Measurements from ENCODE around the gene ZDHHC7. TPM values are rescaled to one million over a fixed set of nuclear protein-coding genes. Genes with fewer than 3 reads are reported as not detected.

ZDHHC7 gene
- total and polyA plus RNA-seq, 9 of the 15 experiments (the other 6 are each of a cell fraction or from before 2014, with no cell fraction given) = 1.7 to 49.7 (median 37.4) TPM

DNA sequence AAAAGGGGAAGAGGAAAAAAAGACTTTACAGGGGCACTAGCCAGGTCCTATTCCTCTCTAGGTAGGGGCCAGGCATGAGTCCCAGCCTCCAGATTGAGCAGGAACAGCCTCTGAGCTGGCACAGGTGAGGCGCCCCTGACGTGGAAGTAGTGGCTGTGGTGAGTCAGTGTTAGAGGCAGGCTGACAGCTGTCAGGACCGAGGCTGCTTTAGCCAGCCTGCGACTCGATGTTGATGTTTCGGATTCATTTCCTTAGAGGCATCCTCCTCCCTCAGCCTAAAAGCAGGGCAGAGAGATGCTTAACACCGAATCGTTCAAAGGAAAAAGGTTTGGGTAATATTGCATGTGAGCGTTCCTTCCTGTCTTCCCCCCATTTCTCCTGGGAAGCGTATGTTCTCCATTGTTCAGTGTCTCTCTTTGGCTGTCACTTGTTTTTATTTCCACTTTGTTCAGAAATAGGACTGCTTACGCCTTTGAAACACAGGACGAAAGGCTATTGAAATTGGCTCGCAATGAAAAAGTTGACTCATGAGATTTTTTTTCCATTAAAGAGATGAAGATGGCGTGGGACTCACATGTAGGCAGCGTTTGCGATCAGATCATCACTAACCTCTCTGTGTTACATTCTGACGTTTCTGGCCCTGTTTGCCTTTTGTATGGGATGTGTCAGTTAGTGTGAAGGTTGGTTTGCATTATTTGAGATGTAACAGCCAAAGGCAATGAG lies 17.5 kb upstream of the ZDHHC7 start (continued):
- TF ChIP-seq, protein P1, sequence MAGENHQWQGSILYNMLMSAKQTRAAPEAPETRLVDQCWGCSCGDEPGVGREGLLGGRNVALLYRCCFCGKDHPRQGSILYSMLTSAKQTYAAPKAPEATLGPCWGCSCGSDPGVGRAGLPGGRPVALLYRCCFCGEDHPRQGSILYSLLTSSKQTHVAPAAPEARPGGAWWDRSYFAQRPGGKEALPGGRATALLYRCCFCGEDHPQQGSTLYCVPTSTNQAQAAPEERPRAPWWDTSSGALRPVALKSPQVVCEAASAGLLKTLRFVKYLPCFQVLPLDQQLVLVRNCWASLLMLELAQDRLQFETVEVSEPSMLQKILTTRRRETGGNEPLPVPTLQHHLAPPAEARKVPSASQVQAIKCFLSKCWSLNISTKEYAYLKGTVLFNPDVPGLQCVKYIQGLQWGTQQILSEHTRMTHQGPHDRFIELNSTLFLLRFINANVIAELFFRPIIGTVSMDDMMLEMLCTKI (IDR thresholded peaks at IDR 0.05; ENCODE audit: partially characterized antibody) = no peak
- TF ChIP-seq, protein P2, sequence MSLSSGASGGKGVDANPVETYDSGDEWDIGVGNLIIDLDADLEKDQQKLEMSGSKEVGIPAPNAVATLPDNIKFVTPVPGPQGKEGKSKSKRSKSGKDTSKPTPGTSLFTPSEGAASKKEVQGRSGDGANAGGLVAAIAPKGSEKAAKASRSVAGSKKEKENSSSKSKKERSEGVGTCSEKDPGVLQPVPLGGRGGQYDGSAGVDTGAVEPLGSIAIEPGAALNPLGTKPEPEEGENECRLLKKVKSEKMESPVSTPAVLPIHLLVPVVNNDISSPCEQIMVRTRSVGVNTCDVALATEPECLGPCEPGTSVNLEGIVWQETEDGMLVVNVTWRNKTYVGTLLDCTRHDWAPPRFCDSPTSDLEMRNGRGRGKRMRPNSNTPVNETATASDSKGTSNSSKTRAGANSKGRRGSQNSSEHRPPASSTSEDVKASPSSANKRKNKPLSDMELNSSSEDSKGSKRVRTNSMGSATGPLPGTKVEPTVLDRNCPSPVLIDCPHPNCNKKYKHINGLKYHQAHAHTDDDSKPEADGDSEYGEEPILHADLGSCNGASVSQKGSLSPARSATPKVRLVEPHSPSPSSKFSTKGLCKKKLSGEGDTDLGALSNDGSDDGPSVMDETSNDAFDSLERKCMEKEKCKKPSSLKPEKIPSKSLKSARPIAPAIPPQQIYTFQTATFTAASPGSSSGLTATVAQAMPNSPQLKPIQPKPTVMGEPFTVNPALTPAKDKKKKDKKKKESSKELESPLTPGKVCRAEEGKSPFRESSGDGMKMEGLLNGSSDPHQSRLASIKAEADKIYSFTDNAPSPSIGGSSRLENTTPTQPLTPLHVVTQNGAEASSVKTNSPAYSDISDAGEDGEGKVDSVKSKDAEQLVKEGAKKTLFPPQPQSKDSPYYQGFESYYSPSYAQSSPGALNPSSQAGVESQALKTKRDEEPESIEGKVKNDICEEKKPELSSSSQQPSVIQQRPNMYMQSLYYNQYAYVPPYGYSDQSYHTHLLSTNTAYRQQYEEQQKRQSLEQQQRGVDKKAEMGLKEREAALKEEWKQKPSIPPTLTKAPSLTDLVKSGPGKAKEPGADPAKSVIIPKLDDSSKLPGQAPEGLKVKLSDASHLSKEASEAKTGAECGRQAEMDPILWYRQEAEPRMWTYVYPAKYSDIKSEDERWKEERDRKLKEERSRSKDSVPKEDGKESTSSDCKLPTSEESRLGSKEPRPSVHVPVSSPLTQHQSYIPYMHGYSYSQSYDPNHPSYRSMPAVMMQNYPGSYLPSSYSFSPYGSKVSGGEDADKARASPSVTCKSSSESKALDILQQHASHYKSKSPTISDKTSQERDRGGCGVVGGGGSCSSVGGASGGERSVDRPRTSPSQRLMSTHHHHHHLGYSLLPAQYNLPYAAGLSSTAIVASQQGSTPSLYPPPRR (CRISPR knock-in tag; IDR thresholded peaks at IDR 0.05; ENCODE audit: borderline replicate concordance) = no peak
- TF ChIP-seq, protein P3, sequence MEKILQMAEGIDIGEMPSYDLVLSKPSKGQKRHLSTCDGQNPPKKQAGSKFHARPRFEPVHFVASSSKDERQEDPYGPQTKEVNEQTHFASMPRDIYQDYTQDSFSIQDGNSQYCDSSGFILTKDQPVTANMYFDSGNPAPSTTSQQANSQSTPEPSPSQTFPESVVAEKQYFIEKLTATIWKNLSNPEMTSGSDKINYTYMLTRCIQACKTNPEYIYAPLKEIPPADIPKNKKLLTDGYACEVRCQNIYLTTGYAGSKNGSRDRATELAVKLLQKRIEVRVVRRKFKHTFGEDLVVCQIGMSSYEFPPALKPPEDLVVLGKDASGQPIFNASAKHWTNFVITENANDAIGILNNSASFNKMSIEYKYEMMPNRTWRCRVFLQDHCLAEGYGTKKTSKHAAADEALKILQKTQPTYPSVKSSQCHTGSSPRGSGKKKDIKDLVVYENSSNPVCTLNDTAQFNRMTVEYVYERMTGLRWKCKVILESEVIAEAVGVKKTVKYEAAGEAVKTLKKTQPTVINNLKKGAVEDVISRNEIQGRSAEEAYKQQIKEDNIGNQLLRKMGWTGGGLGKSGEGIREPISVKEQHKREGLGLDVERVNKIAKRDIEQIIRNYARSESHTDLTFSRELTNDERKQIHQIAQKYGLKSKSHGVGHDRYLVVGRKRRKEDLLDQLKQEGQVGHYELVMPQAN (IDR thresholded peaks at IDR 0.05; ENCODE audit: borderline replicate concordance) = no peak
- TF ChIP-seq RBBP5 (IDR thresholded peaks at IDR 0.05; ENCODE audit: borderline replicate concordance, insufficient read depth, low read length, poor library complexity, severe bottlenecking) = peak; percentile 5

All from K562 (cell line).